Posterior cingulate gyrus (tissue), 11 donors: ENCODE results near the gene ICA1.
"Not testable (repeated sequence)": the region's sequence is repeated elsewhere in the genome, so short reads cannot be mapped to it uniquely, and the experiment has no call there.

Experiments
- DNase-seq, 10 donors: peaks; one replicate each; pipeline versions ENCODE4 v3.0.0 to v3.0.0-alpha.2; 2020 to 2021; ENCODE audit warnings: mixed read lengths in 3 of 10
- intact Hi-C: fragments of 100-400 bp; cut with DNase I; formaldehyde crosslinking; loops from one replicate; pipeline ENCODE4 v1.15.1; 2023

Gene ICA1

GRCh38 chr7:8113184-8113583, 148.8 kb downstream of the ICA1 start:
- DNase-seq, result peak in 4 of 10 donors; percentile 25 to 86 (median 54)
- intact Hi-C loops, result no loop called here

- no peak for DNase-seq
- intact Hi-C loops, result no loop called here
Observed at GRCh38 chr7:8112685-8113084, 149.3 kb downstream of the ICA1 start.

- intact Hi-C loops, result no loop called here
- no peak for DNase-seq
Observed at GRCh38 chr7:8111282-8111960, 150.5 kb downstream of the ICA1 start.

DNA sequence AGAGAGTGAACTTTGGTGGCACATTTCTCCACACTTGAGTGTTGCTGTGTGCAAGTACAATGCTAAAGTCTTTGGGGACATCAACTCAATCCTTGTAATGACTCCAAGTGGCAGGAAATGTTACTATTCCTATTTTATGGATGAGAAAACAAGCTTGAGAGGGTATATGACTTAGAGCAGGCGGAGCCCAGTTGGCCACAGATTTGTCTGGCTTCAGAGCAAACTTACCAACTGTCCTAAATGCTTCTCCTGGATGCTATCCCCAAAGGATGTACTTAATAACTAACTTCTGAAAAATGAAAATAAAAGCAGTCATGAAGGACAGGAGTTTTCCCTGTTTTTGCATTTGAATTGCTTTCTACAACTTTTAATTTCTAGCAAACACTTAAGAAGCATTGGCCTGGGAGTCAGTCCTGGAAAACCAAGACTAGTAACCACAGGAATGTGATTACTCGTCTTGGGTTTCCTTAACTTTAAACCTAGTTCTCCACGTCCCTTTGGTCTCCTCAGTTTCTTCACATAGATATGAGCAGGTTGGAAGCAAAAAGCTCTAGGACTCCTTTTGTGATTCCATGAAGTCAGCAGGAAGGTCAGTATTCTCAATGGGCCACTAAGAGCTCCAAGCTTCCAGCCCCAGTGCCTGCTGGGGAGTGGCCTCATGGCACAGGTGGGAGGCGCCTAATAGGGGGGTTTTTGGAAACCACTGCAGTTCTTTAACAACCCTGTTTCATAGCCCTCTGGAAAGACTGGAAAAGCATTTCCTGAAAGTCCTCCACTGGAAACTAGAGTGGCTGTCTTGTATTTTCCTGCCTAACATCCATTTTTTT, 152.6 kb downstream of the ICA1 start:
- DNase-seq, result no peak
- intact Hi-C loops, result no loop called here

DNA sequence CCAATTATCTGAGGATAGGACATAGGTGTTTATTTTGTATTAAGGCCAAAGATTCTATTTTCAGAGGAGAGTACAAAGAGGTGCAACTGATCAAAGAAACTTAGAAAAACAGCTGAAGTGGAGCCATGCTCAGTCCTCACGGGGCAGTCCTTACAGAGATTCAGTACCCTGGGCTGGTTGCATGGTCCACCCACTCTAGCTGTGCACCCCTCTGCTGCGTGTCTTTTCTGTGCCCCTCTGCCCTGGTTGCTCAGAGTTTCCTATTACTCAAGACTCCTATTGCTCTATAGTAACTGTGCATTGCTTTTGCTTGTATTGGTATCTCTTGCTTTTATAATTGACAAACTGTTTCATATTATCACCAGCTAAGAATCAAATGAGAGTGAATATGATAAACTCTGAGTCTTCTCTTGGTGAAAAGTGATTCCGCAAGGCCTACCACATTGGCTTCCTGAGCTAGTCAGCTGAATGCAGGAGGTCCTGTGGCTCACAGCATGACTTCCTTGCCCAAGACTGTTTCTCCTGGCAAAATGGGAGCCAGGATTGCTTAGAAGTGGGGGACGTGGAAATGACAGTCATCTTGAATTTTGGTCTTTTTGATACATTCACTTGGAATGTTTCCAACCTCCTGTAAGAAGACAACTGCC, 156.4 kb downstream of the ICA1 start:
- no peak for DNase-seq
- intact Hi-C loops, result no loop called here

DNA sequence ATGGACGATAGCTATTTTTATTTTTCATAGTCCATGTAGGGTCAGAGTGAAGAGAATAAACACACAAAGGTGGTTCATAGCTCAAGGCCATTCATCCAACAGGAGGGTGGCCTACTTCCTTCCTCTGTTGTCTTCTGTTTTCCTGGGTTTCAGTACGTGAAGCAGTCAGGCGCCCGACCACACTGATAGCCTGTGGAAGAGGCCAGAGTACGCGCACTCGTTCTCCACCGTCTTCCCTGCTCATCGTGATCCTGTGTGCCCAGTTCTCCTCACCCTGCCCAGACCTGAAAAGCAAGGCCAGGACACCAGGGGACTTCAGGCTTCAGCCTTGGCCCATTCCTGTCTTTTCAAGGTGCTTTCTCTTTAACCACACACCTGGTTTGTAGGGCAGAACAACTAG, 158.7 kb downstream of the ICA1 start:
- no peak for DNase-seq
- intact Hi-C loops, result no loop called here

DNA sequence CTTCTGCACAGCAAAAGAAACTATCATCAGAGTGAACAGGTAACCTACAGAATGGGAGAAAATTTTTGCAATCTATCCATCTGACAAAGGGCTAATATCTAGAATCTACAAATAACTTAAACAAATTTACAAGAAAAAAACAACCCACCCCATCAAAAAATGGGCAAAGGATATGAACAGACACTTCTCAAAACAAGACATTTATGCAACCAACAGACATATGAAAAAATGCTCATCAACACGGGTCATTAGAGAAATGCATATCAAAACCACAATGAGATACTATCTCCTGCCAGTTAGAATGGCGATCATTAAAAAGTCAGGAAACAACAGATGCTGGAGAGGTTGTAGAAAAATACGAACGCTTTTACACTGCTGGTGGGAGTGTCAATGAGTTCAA, 160.7 kb downstream of the ICA1 start:
- intact Hi-C loops, DNase-seq: not testable (repeated sequence)

DNA sequence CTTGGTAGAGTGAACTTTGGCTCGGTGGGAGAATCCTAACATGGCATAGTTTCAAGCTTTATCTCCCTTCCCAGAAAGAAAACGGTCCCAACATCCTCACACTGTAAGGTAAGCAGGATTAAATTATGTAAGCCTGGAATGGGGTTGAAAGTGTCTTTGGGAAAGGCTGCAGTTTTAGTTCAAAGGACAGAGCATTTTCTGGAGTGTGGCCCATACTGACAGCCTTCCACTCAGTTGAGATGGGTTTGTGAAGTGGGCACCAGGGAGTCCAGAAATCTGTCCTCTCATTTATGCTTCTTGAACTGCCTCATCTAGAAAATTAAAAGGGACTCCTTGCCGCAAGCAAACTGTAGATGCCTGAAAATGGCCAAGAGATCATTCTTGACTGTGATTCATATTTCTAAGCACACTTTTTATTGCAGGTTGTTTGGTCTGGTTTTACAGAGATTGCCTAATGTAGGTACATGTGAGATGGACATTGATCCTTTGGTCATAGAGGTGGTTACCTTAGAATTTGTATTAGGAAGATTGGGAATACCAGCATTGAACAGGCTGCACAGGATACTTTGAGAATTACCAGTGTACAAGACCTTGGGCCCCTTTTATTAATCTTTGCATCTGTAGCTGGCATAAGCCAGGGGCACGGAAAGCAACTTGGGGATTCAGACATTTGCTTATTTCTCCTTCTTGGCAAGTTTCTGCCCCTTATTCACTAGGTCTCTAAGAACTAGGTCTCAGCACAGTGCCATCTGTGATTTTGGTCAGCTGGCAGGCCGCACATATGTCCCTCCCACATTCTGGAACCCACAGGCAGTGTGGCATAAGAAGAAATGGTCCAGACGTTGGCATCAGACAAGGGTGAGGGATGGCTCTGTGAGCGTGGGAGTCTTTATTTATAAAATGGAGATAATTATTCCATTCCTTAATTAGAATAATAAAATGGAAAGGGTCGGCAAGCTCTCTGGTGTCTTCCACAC, 167.5 kb downstream of the ICA1 start:
- intact Hi-C loops, result no loop called here
- DNase-seq, result peak in 1 of 10 donors; percentile 66

GRCh38 chr7:8092140-8092539, 169.8 kb downstream of the ICA1 start:
- intact Hi-C loops, result no loop called here
- no peak for DNase-seq

DNA sequence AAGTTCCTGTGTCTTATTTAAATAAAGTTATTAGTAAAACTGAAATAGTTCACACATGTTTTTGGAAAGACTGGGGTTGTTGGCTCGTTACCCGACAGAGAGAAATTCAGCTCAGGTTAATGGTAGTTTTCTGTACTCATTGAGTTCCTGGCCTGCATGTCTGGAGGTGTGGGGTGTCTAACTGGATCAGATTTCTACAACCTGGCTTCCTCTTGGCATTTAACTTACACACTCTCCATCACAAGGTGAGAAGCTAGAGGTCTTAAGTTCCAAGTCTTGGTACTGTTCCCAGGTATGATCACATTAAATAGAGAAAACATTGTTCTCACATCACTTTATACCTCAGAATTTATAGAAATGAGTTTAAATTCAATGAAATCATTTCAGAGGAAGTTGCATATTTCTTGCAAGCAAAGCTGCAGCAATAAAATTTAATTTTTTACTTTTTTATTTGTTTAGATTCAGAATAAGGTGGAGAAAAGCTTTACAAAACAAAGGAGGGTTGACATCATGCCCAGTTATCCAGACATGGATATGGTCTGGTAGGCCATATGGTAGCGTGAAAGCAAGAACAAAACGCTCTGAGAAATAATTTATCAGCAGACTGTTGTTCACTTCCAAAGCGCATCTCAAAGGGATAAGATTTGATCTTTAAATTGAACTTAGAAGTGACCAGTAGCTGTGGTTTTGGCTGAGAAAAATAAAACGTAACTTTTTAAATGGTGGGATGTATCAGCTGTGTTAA, 172.8 kb downstream of the ICA1 start:
- intact Hi-C loops, result no loop called here

GRCh38 chr7:8086239-8086638, 175.7 kb downstream of the ICA1 start:
- no peak for DNase-seq
- intact Hi-C loops, result no loop called here

More for the DNA sequence above, 172.8 kb downstream of the ICA1 start:
- no peak for DNase-seq

GRCh38 chr7:8085420-8085819, 176.5 kb downstream of the ICA1 start:
- intact Hi-C loops, result no loop called here
- no peak for DNase-seq

DNA sequence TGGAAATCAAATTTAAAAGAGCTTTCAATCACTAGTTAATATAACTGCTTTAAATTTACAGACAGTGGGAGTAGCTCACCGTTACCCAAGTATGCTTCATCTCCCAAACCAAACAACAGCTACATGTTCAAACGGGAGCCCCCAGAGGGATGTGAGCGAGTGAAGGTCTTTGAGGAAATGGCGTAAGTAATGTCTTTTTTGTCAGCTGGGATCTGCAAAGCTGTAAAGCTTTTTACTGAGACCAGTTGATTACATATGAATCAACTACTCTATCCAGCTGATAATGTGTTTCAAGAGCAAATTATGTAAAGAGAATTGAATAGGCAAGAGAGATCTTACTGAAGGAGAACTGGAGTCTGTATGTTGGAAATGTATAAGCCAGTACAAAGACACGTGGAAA, 177.1 kb downstream of the ICA1 start:
- intact Hi-C loops, result no loop called here
- no peak for DNase-seq

GRCh38 chr7:8082762-8083161, 179.2 kb downstream of the ICA1 start:
- intact Hi-C loops, result no loop called here
- no peak for DNase-seq

DNA sequence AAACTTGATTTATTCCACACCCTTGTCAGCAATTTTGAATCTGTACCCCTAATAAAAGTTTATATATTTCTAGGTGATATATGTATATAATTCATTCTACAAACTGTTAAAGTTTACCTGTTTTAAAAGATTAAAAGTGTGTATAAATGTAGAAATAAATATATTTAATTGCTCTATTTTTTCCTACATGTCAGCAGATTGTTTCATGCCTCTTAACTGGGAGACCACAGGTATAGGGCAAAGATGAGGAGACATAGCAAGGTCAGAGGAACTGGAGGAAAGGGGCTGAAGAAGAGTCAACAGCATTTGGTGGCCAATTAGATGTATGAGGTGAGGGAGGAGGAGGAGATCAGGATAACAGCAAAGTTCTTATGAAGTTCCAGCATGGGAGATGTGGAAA, 183.5 kb downstream of the ICA1 start:
- intact Hi-C loops, result no loop called here
- no peak for DNase-seq

DNA sequence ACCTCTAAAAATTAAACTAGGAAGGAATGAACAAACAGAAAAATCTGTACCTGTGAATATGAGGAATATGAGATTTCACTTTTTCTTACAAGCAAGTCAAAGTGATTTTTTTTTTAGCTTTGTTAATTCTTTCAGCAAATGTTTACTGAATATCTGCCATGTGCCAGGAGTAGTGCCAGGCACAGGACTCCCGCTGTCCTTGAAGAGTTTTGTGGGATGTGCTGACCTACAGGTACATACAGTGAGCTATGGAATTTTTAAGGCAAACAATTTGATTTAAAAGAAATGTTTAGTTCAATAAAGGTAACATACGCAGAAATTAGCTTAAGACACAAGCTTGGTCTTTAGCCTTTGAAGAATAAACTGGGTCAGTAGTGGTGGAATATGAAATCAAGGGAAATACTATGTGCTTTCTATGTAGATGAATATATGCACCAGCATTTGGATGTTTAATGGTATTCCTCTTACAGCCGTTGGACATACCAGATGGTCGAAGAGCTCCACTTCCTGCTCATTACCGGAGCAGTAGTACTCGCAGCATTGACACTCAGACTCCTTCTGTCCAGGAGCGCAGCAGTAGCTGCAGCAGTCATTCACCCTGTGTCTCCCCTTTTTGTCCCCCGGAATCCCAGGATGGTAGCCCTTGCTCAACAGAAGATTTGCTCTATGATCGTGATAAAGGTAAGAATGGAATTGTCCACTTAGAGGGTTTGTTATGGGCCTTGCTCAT, 191.4 kb downstream of the ICA1 start:
- intact Hi-C loops, result no loop called here
- DNase-seq, result peak in 1 of 10 donors; percentile 27

- intact Hi-C loops, result no loop called here
- peak in 6 of 10 donors; percentile 12 to 89 (median 38) for DNase-seq
Observed at GRCh38 chr7:8068892-8069686, 192.9 kb downstream of the ICA1 start.

DNA sequence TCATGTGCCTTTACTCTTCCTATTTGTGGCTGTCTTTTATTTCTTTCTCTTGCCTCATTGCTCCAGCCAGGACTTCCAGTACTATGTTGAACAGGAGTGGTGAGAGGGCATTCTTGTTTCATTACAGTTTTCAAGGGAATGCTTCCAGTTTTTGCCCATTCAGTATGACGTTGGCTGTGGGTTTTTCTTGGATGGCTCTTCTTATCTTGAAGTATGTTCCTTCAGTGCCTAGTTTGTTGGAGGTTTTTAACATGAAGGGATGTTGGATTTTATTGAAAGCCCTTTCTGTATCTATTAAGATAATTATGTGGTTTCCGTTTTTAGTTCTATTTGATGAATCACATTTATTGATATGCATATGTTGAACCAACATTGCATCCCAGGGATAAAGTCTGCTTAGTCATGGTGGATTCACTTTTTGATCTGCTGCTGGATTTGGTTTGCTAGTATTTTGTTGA, 196.6 kb downstream of the ICA1 start:
- intact Hi-C loops, result no loop called here
- DNase-seq, result no peak
